SK-N-SH (cell line): Measurements from ENCODE around the gene CCL22. TPM values are rescaled to one million over a fixed set of nuclear protein-coding genes. Genes with fewer than 3 reads are reported as not detected.

Source experiments
- CTCF ChIA-PET: fragments of 300-600, 350-600 bp; formaldehyde crosslinking; extraction: SDS; loops from one replicate; lab custom pipeline; 2021; lab: Yijun Ruan, JAX
- POLR2A ChIA-PET: fragments of 350-600 bp; sonication (Branson Sonifier 250); formaldehyde crosslinking; extraction: SDS; loops from one replicate; lab custom pipeline; 2020; ENCODE audit warnings: antibody characterized with exemption, inconsistent platforms; lab: Yijun Ruan, JAX
- DNase-seq: peaks from one replicate; pipeline ENCODE4 v3.0.0; 2012
- H2AFZ ChIP-seq: fragments of 200-600 bp; sonication (generic); 2 replicates; pipeline ENCODE4 v1.8.1; 2016; ENCODE audit warnings: antibody characterized with exemption, mild to moderate bottlenecking, low read depth
- H3F3A ChIP-seq: fragments of 200-600 bp; sonication (generic); replicated peaks from 2 replicates; pipeline ENCODE3; 2016; ENCODE audit warnings: antibody characterized with exemption, mild to moderate bottlenecking; ENCODE audit not compliant: insufficient read depth
- H3K27ac ChIP-seq, 2 experiments: fragments of 200-500 bp in 1 of 2; fragments of 200-600 bp in 1 of 2; sonication (Bioruptor generic) in 1 of 2; sonication (generic), shearing (Covaris generic) in 1 of 2; 2 replicates each; pipeline versions ENCODE4 v1.5.1 to v1.6.1; 2014 to 2016; ENCODE audit warnings: low read depth in 2 of 2, inconsistent platforms in 1 of 2, low read length in 1 of 2, mild to moderate bottlenecking in 1 of 2, mixed read lengths in 1 of 2
- H3K27me3 ChIP-seq: fragments of 200-600 bp; sonication (generic), shearing (Covaris generic); 2 replicates; pipeline ENCODE4 v1.6.1; 2016; ENCODE audit warnings: mixed run types; ENCODE audit not compliant: insufficient read depth
- H3K36me3 ChIP-seq, 2 experiments: fragments of 200-500 bp in 1 of 2; fragments of 200-600 bp in 1 of 2; sonication (Bioruptor generic) in 1 of 2; sonication (generic) in 1 of 2; replicated peaks in 1 of 2; 2 replicates each; pipeline versions ENCODE3 to v1.5.1; 2014 to 2016; ENCODE audit warnings: low read length in 1 of 2, mild to moderate bottlenecking in 1 of 2; ENCODE audit not compliant: insufficient read depth in 2 of 2, control insufficient read depth in 1 of 2
- H3K4me1 ChIP-seq, 2 experiments: fragments of 200-500 bp in 1 of 2; fragments of 200-600 bp in 1 of 2; sonication (Bioruptor generic) in 1 of 2; sonication (generic), shearing (Covaris generic) in 1 of 2; 2 replicates each; pipeline versions ENCODE4 v1.5.1 to v1.6.1; 2014 to 2016; ENCODE audit warnings: low read depth in 1 of 2, low read length in 1 of 2, mixed run types in 1 of 2; ENCODE audit not compliant: insufficient read depth in 2 of 2, control insufficient read depth in 1 of 2
- H3K4me2 ChIP-seq: fragments of 200-600 bp; sonication (generic), shearing (Covaris generic); 2 replicates; pipeline ENCODE4 v1.6.1; 2017; ENCODE audit warnings: mixed run types
- H3K4me3 ChIP-seq, 2 experiments: fragments of 200-500 bp in 1 of 2; fragments of 200-600 bp in 1 of 2; sonication (Bioruptor generic) in 1 of 2; sonication (generic), shearing (Covaris generic) in 1 of 2; 2 replicates each; pipeline versions ENCODE4 v1.5.1 to v1.8.1; 2014 to 2016; ENCODE audit warnings: low read depth in 2 of 2, inconsistent platforms in 1 of 2, low read length in 1 of 2, mild to moderate bottlenecking in 1 of 2, mixed read lengths in 1 of 2, moderate library complexity in 1 of 2
- H3K79me2 ChIP-seq: fragments of 200-600 bp; sonication (generic); 2 replicates; pipeline ENCODE4 v1.8.1; 2017; ENCODE audit warnings: mild to moderate bottlenecking; ENCODE audit not compliant: insufficient read depth
- H3K9ac ChIP-seq: fragments of 200-600 bp; sonication (generic); 2 replicates; pipeline ENCODE4 v1.6.1; 2017; ENCODE audit warnings: mixed run types
- H3K9me2 ChIP-seq: fragments of 200-600 bp; sonication (generic); 2 replicates; pipeline ENCODE4 v1.6.1; 2017; ENCODE audit warnings: mixed run types
- H3K9me3 ChIP-seq: fragments of 200-600 bp; sonication (generic); 2 replicates; pipeline ENCODE4 v1.6.1; 2017; ENCODE audit warnings: mixed run types, mild to moderate bottlenecking, moderate library complexity
- H4K20me1 ChIP-seq: fragments of 200-600 bp; sonication (generic); 2 replicates; pipeline ENCODE4 v1.6.1; 2017; ENCODE audit warnings: mild to moderate bottlenecking, mixed run types; ENCODE audit not compliant: insufficient read depth
- CTCF ChIP-seq: fragments of 200-600 bp; sonication (generic); IDR thresholded peaks from 2 replicates; pipeline ENCODE4 v1.6.1; 2017; ENCODE audit warnings: antibody characterized with exemption, mild to moderate bottlenecking, moderate library complexity
- ELF1 ChIP-seq: IDR thresholded peaks from 2 replicates; pipeline ENCODE4 v1.4.0; 2012
- EP300 ChIP-seq, 2 experiments: IDR thresholded peaks; 2 replicates each; pipeline versions ENCODE4 v1.4.0 to v1.6.1; 2012; ENCODE audit warnings: borderline replicate concordance in 1 of 2, low read depth in 1 of 2, low read length in 1 of 2
- EZH2phosphoT487 ChIP-seq: fragments of 200-600 bp; sonication (generic); IDR thresholded peaks from 2 replicates; pipeline ENCODE4 v1.6.1; 2017; ENCODE audit warnings: low read depth, mixed run types, mild to moderate bottlenecking, antibody characterized with exemption, moderate library complexity, borderline replicate concordance
- FOSL2 ChIP-seq: IDR thresholded peaks from 2 replicates; pipeline ENCODE4 v1.4.0; 2012; ENCODE audit warnings: low read depth, mild to moderate bottlenecking, moderate library complexity, borderline replicate concordance
- FOXJ3 ChIP-seq: sonication (generic); formaldehyde crosslinking; IDR thresholded peaks from 2 replicates; pipeline ENCODE4 v1.5.1; 2020; ENCODE audit warnings: mild to moderate bottlenecking, missing genetic modification reagents
- GATA2 ChIP-seq: sonication (generic); formaldehyde crosslinking; IDR thresholded peaks from 2 replicates; pipeline ENCODE4 v1.5.0; 2020; ENCODE audit warnings: mild to moderate bottlenecking, missing genetic modification reagents
- MAX ChIP-seq: IDR thresholded peaks from 2 replicates; pipeline ENCODE4 v1.4.0; 2012; ENCODE audit warnings: low read depth
- MXI1 ChIP-seq: IDR thresholded peaks from 2 replicates; pipeline ENCODE4 v1.6.1; 2012; ENCODE audit warnings: mild to moderate bottlenecking, low read depth, low read length, improper control_type of control experiment
- PBX3 ChIP-seq: IDR thresholded peaks from 2 replicates; pipeline ENCODE4; 2012
- RCOR1 ChIP-seq: fragments of 150-350 bp; IDR thresholded peaks from 2 replicates; pipeline ENCODE4 v1.6.1; 2017; ENCODE audit warnings: antibody characterized with exemption, low read length
- REST ChIP-seq: IDR thresholded peaks from 2 replicates; pipeline ENCODE4 v1.6.1; 2012; ENCODE audit warnings: mild to moderate bottlenecking, low read depth, low read length, moderate library complexity
- RXRA ChIP-seq: IDR thresholded peaks from 2 replicates; pipeline ENCODE4 v1.4.0; 2012; ENCODE audit warnings: low read depth, mild to moderate bottlenecking, borderline replicate concordance
- SIN3A ChIP-seq: IDR thresholded peaks from 2 replicates; pipeline ENCODE4 v1.6.1; 2012; ENCODE audit warnings: low read depth, mild to moderate bottlenecking, low read length, moderate library complexity, borderline replicate concordance
- SMC3 ChIP-seq: IDR thresholded peaks from 2 replicates; pipeline ENCODE4 v1.6.1; 2012; ENCODE audit warnings: low read depth, low read length, improper control_type of control experiment
- TAF1 ChIP-seq: IDR thresholded peaks from 2 replicates; pipeline ENCODE4 v1.6.1; 2012; ENCODE audit warnings: low read depth, mild to moderate bottlenecking, low read length, moderate library complexity, borderline replicate concordance
- TCF12 ChIP-seq: IDR thresholded peaks from 2 replicates; pipeline ENCODE4 v1.4.0; 2012
- WGBS: methylation state at CpG from one replicate; pipeline ENCODE4 v1.1.6; 2017; ENCODE audit warnings: low lambda C conversion rate; 5-methylcytosine and 5-hydroxymethylcytosine counted together
- polyA plus RNA-seq, 3 experiments: library from polyadenylated mRNA; depleted of rRNA; stranded (reverse); fragments of >200 nt; gene quantifications; 2 replicates each; pipeline ENCODE4 v1.2.3, GENCODE V29; 2012

The CCL22 gene
- polyA plus RNA-seq, 1 of the 3 experiments (the other 2 are of a cell fraction) = not detected

GRCh38 chr16:57403965-57404817, 45.6 kb downstream of the CCL22 start, which contains the start of gene CCL17 (continued):
- no peak for TF ChIP-seq SMC3
- no peak for TF ChIP-seq MAX
- no peak for TF ChIP-seq CTCF
- TF ChIP-seq, all 33 proteins: peak for 0

- Histone ChIP-seq H3K4me2 (no peak overlapping the region), H3K79me2 (no peaks in the 10 kb centered on the region), H4K20me1 (no peaks in the 10 kb centered on the region), H3K9me3 (no peaks in the 10 kb centered on the region), H3K27ac (no peak overlapping the region), H3K9me2 (no peaks in the 10 kb centered on the region), H3K9ac (no peak overlapping the region), H2AFZ (no peak overlapping the region), H3K27me3 (no peaks in the 10 kb centered on the region), H3K36me3 (no peaks in the 10 kb centered on the region), H3F3A (no peaks in the 10 kb centered on the region), H3K4me3 (no peak overlapping the region), H3K4me1 (peaks cover 0 to 2% of the 10 kb centered on the region in 2 experiments; a peak in 1 of 4 replicates)
- ChIA-PET POLR2A (no interaction called here), CTCF (interaction anchor here (1.2 to 3.2 kb wide), 3 partner anchors 12 to 104 kb away, joined by 3 to 15 read pairs (median 8); no protein-coding TSS in a partner anchor)
- TF ChIP-seq TAF1 (no peak), MAX (no peak), GATA2 (CRISPR knock-in tag) (no peak), TCF12 (no peak), EZH2phosphoT487 (no peak), RCOR1 (no peak), MXI1 (no peak), FOSL2 (no peak), PBX3 (no peak), CTCF (no peak), ELF1 (no peak), FOXJ3 (no peak), EP300 (IDR thresholded peaks at IDR 0.05; ENCODE audit: borderline replicate concordance in 1 of 2, low read depth in 1 of 2, low read length in 1 of 2) (no peak), REST (no peak), RXRA (no peak), SIN3A (no peak)
- WGBS = 63% methylated on average over 3 of the region's 3 CpGs
- DNase-seq = no peak
These were observed 46.5 kb downstream of the CCL22 start for GRCh38 chr16:57405097-57405496.
